ENCODE data around the gene RAP2A. TPM values are rescaled to one million over a fixed set of nuclear protein-coding genes. Genes with fewer than 3 reads are reported as not detected.

The RAP2A gene
- total and polyA plus RNA-seq, 2 donors = 14.6 to 19.6 TPM

GRCh38 chr13:97390941-97391600 is 42.9 kb upstream of the RAP2A start:
- H3K4me1 ChIP-seq (ENCODE audit: control insufficient read depth in 2 of 2, insufficient read depth in 2 of 2, low read length in 2 of 2) = peaks cover 8 to 16% of the 10 kb centered on the region in 2 donors
- no peak for DNase-seq (ENCODE audit: low read depth in 6 of 9, low spot score in 9 of 9)
- no peaks in the 10 kb centered on the region for H3K27me3 ChIP-seq (ENCODE audit: control insufficient read depth in 2 of 2, insufficient read depth in 1 of 2, low read length in 1 of 2)
- H3K27ac ChIP-seq (ENCODE audit: low read depth in 1 of 2, low read length in 1 of 2) = no peak overlapping the region
- H3K36me3 ChIP-seq (ENCODE audit: control insufficient read depth in 2 of 2, insufficient read depth in 2 of 2, low read length in 1 of 2) = peaks cover 0 to 6% of the 10 kb centered on the region in 2 donors
- no peak overlapping the region for H3K4me3 ChIP-seq (ENCODE audit: low read length in 2 of 2)
- WGBS = 96% methylated on average over 3 of the region's 3 CpGs
- no peaks in the 10 kb centered on the region for H3K9me3 ChIP-seq (ENCODE audit: control insufficient read depth in 2 of 2, insufficient read depth in 1 of 2, low read length in 1 of 2)

GRCh38 chr13:97392020-97392419 is 41.9 kb upstream of the RAP2A start:
- Histone ChIP-seq H3K27me3 (ENCODE audit: control insufficient read depth in 2 of 2, insufficient read depth in 1 of 2, low read length in 1 of 2) (no peaks in the 10 kb centered on the region), H3K27ac (ENCODE audit: low read depth in 1 of 2, low read length in 1 of 2) (no peak overlapping the region), H3K4me1 (ENCODE audit: control insufficient read depth in 2 of 2, insufficient read depth in 2 of 2, low read length in 2 of 2) (peaks cover 7 to 11% of the 10 kb centered on the region in 2 donors), H3K9me3 (ENCODE audit: control insufficient read depth in 2 of 2, insufficient read depth in 1 of 2, low read length in 1 of 2) (no peaks in the 10 kb centered on the region), H3K36me3 (ENCODE audit: control insufficient read depth in 2 of 2, insufficient read depth in 2 of 2, low read length in 1 of 2) (peaks cover 0 to 2% of the 10 kb centered on the region in 2 donors), H3K4me3 (ENCODE audit: low read length in 2 of 2) (no peak overlapping the region)
- no peak for DNase-seq (ENCODE audit: low read depth in 6 of 9, low spot score in 9 of 9)
- WGBS = 96% methylated on average over 1 of the region's 1 CpG

- Histone ChIP-seq H3K4me3 (ENCODE audit: low read length in 2 of 2) (no peak overlapping the region), H3K36me3 (ENCODE audit: control insufficient read depth in 2 of 2, insufficient read depth in 2 of 2, low read length in 1 of 2) (no peaks in the 10 kb centered on the region)
- DNase-seq (ENCODE audit: low read depth in 6 of 9, low spot score in 9 of 9) = no peak
Observed at GRCh38 chr13:97394542-97394941, 39.4 kb upstream of the RAP2A start.

GRCh38 chr13:97395447-97396136 is 38.4 kb upstream of the RAP2A start:
- Histone ChIP-seq H3K9me3 (ENCODE audit: control insufficient read depth in 2 of 2, insufficient read depth in 1 of 2, low read length in 1 of 2) (no peaks in the 10 kb centered on the region), H3K4me1 (ENCODE audit: control insufficient read depth in 2 of 2, insufficient read depth in 2 of 2, low read length in 2 of 2) (no peaks in the 10 kb centered on the region), H3K4me3 (ENCODE audit: low read length in 2 of 2) (no peak overlapping the region), H3K27me3 (ENCODE audit: control insufficient read depth in 2 of 2, insufficient read depth in 1 of 2, low read length in 1 of 2) (no peaks in the 10 kb centered on the region), H3K27ac (ENCODE audit: low read depth in 1 of 2, low read length in 1 of 2) (no peak overlapping the region), H3K36me3 (ENCODE audit: control insufficient read depth in 2 of 2, insufficient read depth in 2 of 2, low read length in 1 of 2) (no peaks in the 10 kb centered on the region)
- DNase-seq (ENCODE audit: low read depth in 6 of 9, low spot score in 9 of 9) = no peak
- WGBS = 98% methylated on average over 4 of the region's 4 CpGs

More at GRCh38 chr13:97394542-97394941, 39.4 kb upstream of the RAP2A start:
- H3K27ac ChIP-seq (ENCODE audit: low read depth in 1 of 2, low read length in 1 of 2) = no peak overlapping the region
- H3K27me3 ChIP-seq (ENCODE audit: control insufficient read depth in 2 of 2, insufficient read depth in 1 of 2, low read length in 1 of 2) = no peaks in the 10 kb centered on the region
- no peaks in the 10 kb centered on the region for H3K4me1 ChIP-seq (ENCODE audit: control insufficient read depth in 2 of 2, insufficient read depth in 2 of 2, low read length in 2 of 2)
- no peaks in the 10 kb centered on the region for H3K9me3 ChIP-seq (ENCODE audit: control insufficient read depth in 2 of 2, insufficient read depth in 1 of 2, low read length in 1 of 2)

- Histone ChIP-seq H3K36me3 (ENCODE audit: control insufficient read depth in 2 of 2, insufficient read depth in 2 of 2, low read length in 1 of 2) (no peaks in the 10 kb centered on the region), H3K27me3 (ENCODE audit: control insufficient read depth in 2 of 2, insufficient read depth in 1 of 2, low read length in 1 of 2) (no peaks in the 10 kb centered on the region), H3K27ac (ENCODE audit: low read depth in 1 of 2, low read length in 1 of 2) (no peak overlapping the region), H3K4me3 (ENCODE audit: low read length in 2 of 2) (no peak overlapping the region), H3K9me3 (ENCODE audit: control insufficient read depth in 2 of 2, insufficient read depth in 1 of 2, low read length in 1 of 2) (no peaks in the 10 kb centered on the region), H3K4me1 (ENCODE audit: control insufficient read depth in 2 of 2, insufficient read depth in 2 of 2, low read length in 2 of 2) (no peaks in the 10 kb centered on the region)
- 96% methylated on average over 10 of the region's 10 CpGs for WGBS
- no peak for DNase-seq (ENCODE audit: low read depth in 6 of 9, low spot score in 9 of 9)
Observed at GRCh38 chr13:97397267-97397666, 36.7 kb upstream of the RAP2A start.

GRCh38 chr13:97401421-97401820 is 32.5 kb upstream of the RAP2A start:
- Histone ChIP-seq H3K36me3 (ENCODE audit: control insufficient read depth in 2 of 2, insufficient read depth in 2 of 2, low read length in 1 of 2) (no peaks in the 10 kb centered on the region), H3K27me3 (ENCODE audit: control insufficient read depth in 2 of 2, insufficient read depth in 1 of 2, low read length in 1 of 2) (no peaks in the 10 kb centered on the region), H3K4me1 (ENCODE audit: control insufficient read depth in 2 of 2, insufficient read depth in 2 of 2, low read length in 2 of 2) (no peaks in the 10 kb centered on the region), H3K4me3 (ENCODE audit: low read length in 2 of 2) (no peak overlapping the region), H3K9me3 (ENCODE audit: control insufficient read depth in 2 of 2, insufficient read depth in 1 of 2, low read length in 1 of 2) (no peaks in the 10 kb centered on the region), H3K27ac (ENCODE audit: low read depth in 1 of 2, low read length in 1 of 2) (no peak overlapping the region)
- WGBS = 79% methylated on average over 3 of the region's 3 CpGs
- no peak for DNase-seq (ENCODE audit: low read depth in 6 of 9, low spot score in 9 of 9)

GRCh38 chr13:97403893-97404750 is 29.8 kb upstream of the RAP2A start:
- no peaks in the 10 kb centered on the region for H3K9me3 ChIP-seq (ENCODE audit: control insufficient read depth in 2 of 2, insufficient read depth in 1 of 2, low read length in 1 of 2)
- WGBS = 95% methylated on average over 3 of the region's 3 CpGs

GRCh38 chr13:97407540-97407939 is 26.4 kb upstream of the RAP2A start:
- Histone ChIP-seq H3K27ac (ENCODE audit: low read depth in 1 of 2, low read length in 1 of 2) (no peak overlapping the region), H3K36me3 (ENCODE audit: control insufficient read depth in 2 of 2, insufficient read depth in 2 of 2, low read length in 1 of 2) (no peaks in the 10 kb centered on the region), H3K27me3 (ENCODE audit: control insufficient read depth in 2 of 2, insufficient read depth in 1 of 2, low read length in 1 of 2) (no peaks in the 10 kb centered on the region), H3K9me3 (ENCODE audit: control insufficient read depth in 2 of 2, insufficient read depth in 1 of 2, low read length in 1 of 2) (no peaks in the 10 kb centered on the region), H3K4me1 (ENCODE audit: control insufficient read depth in 2 of 2, insufficient read depth in 2 of 2, low read length in 2 of 2) (no peaks in the 10 kb centered on the region), H3K4me3 (ENCODE audit: low read length in 2 of 2) (no peak overlapping the region)
- no peak for DNase-seq (ENCODE audit: low read depth in 6 of 9, low spot score in 9 of 9)
- WGBS = 96% methylated on average over 2 of the region's 2 CpGs

More at GRCh38 chr13:97403893-97404750, 29.8 kb upstream of the RAP2A start:
- H3K4me3 ChIP-seq (ENCODE audit: low read length in 2 of 2) = no peak overlapping the region
- DNase-seq (ENCODE audit: low read depth in 6 of 9, low spot score in 9 of 9) = no peak
- no peaks in the 10 kb centered on the region for H3K36me3 ChIP-seq (ENCODE audit: control insufficient read depth in 2 of 2, insufficient read depth in 2 of 2, low read length in 1 of 2)
- H3K4me1 ChIP-seq (ENCODE audit: control insufficient read depth in 2 of 2, insufficient read depth in 2 of 2, low read length in 2 of 2) = no peaks in the 10 kb centered on the region
- no peaks in the 10 kb centered on the region for H3K27me3 ChIP-seq (ENCODE audit: control insufficient read depth in 2 of 2, insufficient read depth in 1 of 2, low read length in 1 of 2)
- no peak overlapping the region for H3K27ac ChIP-seq (ENCODE audit: low read depth in 1 of 2, low read length in 1 of 2)

GRCh38 chr13:97408938-97409337 is 25.0 kb upstream of the RAP2A start:
- WGBS = 96% methylated on average over 2 of the region's 2 CpGs

More at GRCh38 chr13:97408938-97409337, 25.0 kb upstream of the RAP2A start:
- Histone ChIP-seq H3K4me1 (ENCODE audit: control insufficient read depth in 2 of 2, insufficient read depth in 2 of 2, low read length in 2 of 2) (no peaks in the 10 kb centered on the region), H3K27me3 (ENCODE audit: control insufficient read depth in 2 of 2, insufficient read depth in 1 of 2, low read length in 1 of 2) (no peaks in the 10 kb centered on the region), H3K36me3 (ENCODE audit: control insufficient read depth in 2 of 2, insufficient read depth in 2 of 2, low read length in 1 of 2) (no peaks in the 10 kb centered on the region), H3K9me3 (ENCODE audit: control insufficient read depth in 2 of 2, insufficient read depth in 1 of 2, low read length in 1 of 2) (no peaks in the 10 kb centered on the region), H3K4me3 (ENCODE audit: low read length in 2 of 2) (no peak overlapping the region), H3K27ac (ENCODE audit: low read depth in 1 of 2, low read length in 1 of 2) (no peak overlapping the region)
- DNase-seq (ENCODE audit: low read depth in 6 of 9, low spot score in 9 of 9) = no peak
